GM23338 (cell line): ENCODE results near the gene TCEA2. TPM values are rescaled to one million over a fixed set of nuclear protein-coding genes. Genes with fewer than 3 reads are reported as not detected.

ENCODE experiments used
- ATAC-seq: fragments of 200-7000 bp; cut with Tn5 transposase; 3 replicates; pipeline ENCODE4 v1.9.1; 2020
- DNase-seq: peaks from one replicate; pipeline ENCODE4 v3.0.0-alpha.2; 2015; ENCODE audit warnings: low spot score
- H2AFZ ChIP-seq: fragments of 200-600 bp; sonication (generic); 2 replicates; pipeline ENCODE4 v1.8.0; 2016; ENCODE audit warnings: antibody characterized with exemption, mild to moderate bottlenecking, moderate library complexity
- H3F3A ChIP-seq: fragments of 200-600 bp; sonication (generic); replicated peaks from 2 replicates; pipeline ENCODE4 v1.8.0; 2017; ENCODE audit warnings: antibody characterized with exemption, mixed run types, low read depth
- H3K27ac ChIP-seq: fragments of 200-600 bp; sonication (generic); 2 replicates; pipeline ENCODE4 v1.6.1; 2016; ENCODE audit warnings: low read depth
- H3K27me3 ChIP-seq: fragments of 200-600 bp; sonication (generic); 2 replicates; pipeline ENCODE4 v1.8.0; 2016; ENCODE audit warnings: mild to moderate bottlenecking, mixed run types, moderate library complexity; ENCODE audit not compliant: insufficient read depth
- H3K36me3 ChIP-seq: fragments of 200-600 bp; sonication (generic); 2 replicates; pipeline ENCODE4 v1.8.0; 2016; ENCODE audit warnings: mild to moderate bottlenecking; ENCODE audit not compliant: insufficient read depth
- H3K4me1 ChIP-seq: fragments of 200-600 bp; sonication (generic); 2 replicates; pipeline ENCODE4 v1.8.0; 2016; ENCODE audit warnings: mild to moderate bottlenecking, moderate library complexity; ENCODE audit not compliant: insufficient read depth
- H3K4me2 ChIP-seq: fragments of 200-600 bp; sonication (generic); 2 replicates; pipeline ENCODE4 v1.7.1; 2017; ENCODE audit warnings: mixed run types
- H3K4me3 ChIP-seq: fragments of 200-600 bp; sonication (generic); 2 replicates; pipeline ENCODE4 v1.6.1; 2016; ENCODE audit warnings: mixed run types
- H3K79me2 ChIP-seq: fragments of 200-600 bp; sonication (generic); replicated peaks from 2 replicates; pipeline ENCODE4 v1.8.0; 2017; ENCODE audit warnings: mild to moderate bottlenecking; ENCODE audit not compliant: insufficient read depth
- H3K9me2 ChIP-seq: fragments of 200-600 bp; sonication (generic); 2 replicates; pipeline ENCODE4 v1.8.0; 2017; ENCODE audit not compliant: insufficient read depth
- H4K20me1 ChIP-seq: fragments of 200-600 bp; sonication (generic); replicated peaks from 2 replicates; pipeline ENCODE4 v1.8.0; 2017; ENCODE audit warnings: mild to moderate bottlenecking; ENCODE audit not compliant: insufficient read depth
- H3K27ac Mint-ChIP-seq: 2 replicates; pipeline ENCODE4 v1.8.0; 2020; ENCODE audit warnings: inconsistent platforms, mild to moderate bottlenecking, moderate library complexity, mixed read lengths
- H3K27me3 Mint-ChIP-seq: 3 replicates; pipeline ENCODE4 v1.8.0; 2022; ENCODE audit warnings: low read depth, mild to moderate bottlenecking, moderate library complexity, mixed read lengths, inconsistent platforms; ENCODE audit not compliant: insufficient read depth, poor library complexity
- H3K36me3 Mint-ChIP-seq: 3 replicates; pipeline ENCODE4 v1.8.0; 2021; ENCODE audit warnings: low read depth, mild to moderate bottlenecking, inconsistent platforms, moderate library complexity, mixed read lengths
- H3K4me1 Mint-ChIP-seq: 3 replicates; pipeline ENCODE4 v1.8.0; 2020; ENCODE audit warnings: mild to moderate bottlenecking, inconsistent platforms, mixed read lengths
- H3K4me3 Mint-ChIP-seq: 3 replicates; pipeline ENCODE4 v1.8.0; 2021; ENCODE audit warnings: moderate library complexity, mild to moderate bottlenecking, inconsistent platforms, mixed read lengths
- H3K9me3 Mint-ChIP-seq: 3 replicates; pipeline ENCODE4 v1.8.0; 2020; ENCODE audit warnings: moderate library complexity, mild to moderate bottlenecking, inconsistent platforms, mixed read lengths
- CREB1 ChIP-seq: fragments of 250-450 bp; sonication (Bioruptor Pico); IDR thresholded peaks from 2 replicates; pipeline ENCODE4 v1.5.0; 2020; ENCODE audit warnings: low read depth, mild to moderate bottlenecking, moderate library complexity
- CTCF ChIP-seq, 2 experiments: fragments of 200-600 bp in 1 of 2; sonication (generic) in 1 of 2; conservative IDR thresholded peaks; 2 replicates each; pipeline versions ENCODE4 v1.5.1 to v1.6.1; 2016 to 2017; ENCODE audit warnings: antibody characterized with exemption in 2 of 2, low read depth in 2 of 2, mild to moderate bottlenecking in 2 of 2, moderate library complexity in 1 of 2
- ETS1 ChIP-seq: IDR thresholded peaks from 2 replicates; pipeline ENCODE4 v1.6.1; 2016; ENCODE audit warnings: antibody characterized with exemption
- EZH2 ChIP-seq: fragments of 200-600 bp; sonication (generic); IDR thresholded peaks from one replicate; pipeline ENCODE4 v1.8.0; 2017; ENCODE audit warnings: antibody characterized with exemption, mild to moderate bottlenecking, low read depth; ENCODE audit not compliant: unreplicated experiment
- EZH2phosphoT487 ChIP-seq: fragments of 200-600 bp; sonication (generic); IDR thresholded peaks from one replicate; pipeline ENCODE4 v1.8.1; 2018; ENCODE audit warnings: antibody characterized with exemption; ENCODE audit not compliant: unreplicated experiment
- JUNB ChIP-seq: IDR thresholded peaks from one replicate; pipeline ENCODE4 v1.6.1; 2016; ENCODE audit warnings: antibody characterized with exemption; ENCODE audit not compliant: unreplicated experiment
- NANOG ChIP-seq: IDR thresholded peaks from 2 replicates; pipeline ENCODE4 v1.6.1; 2016; ENCODE audit warnings: antibody characterized with exemption, borderline replicate concordance
- POLR2AphosphoS5 ChIP-seq: IDR thresholded peaks from 2 replicates; pipeline ENCODE4 v1.6.1; 2016; ENCODE audit warnings: antibody characterized with exemption, low read depth
- STAT1 ChIP-seq: IDR thresholded peaks from one replicate; pipeline ENCODE4 v1.6.1; 2016; ENCODE audit warnings: antibody characterized with exemption; ENCODE audit not compliant: unreplicated experiment
- ZNF114 ChIP-seq: fragments of 250-450 bp; sonication (Bioruptor Pico); IDR thresholded peaks from 2 replicates; pipeline ENCODE4 v1.5.0; 2020; ENCODE audit warnings: mild to moderate bottlenecking, moderate library complexity
- ZNF331 ChIP-seq: fragments of 250-450 bp; sonication (Bioruptor Pico); IDR thresholded peaks from 2 replicates; pipeline ENCODE4 v1.5.0; 2020; ENCODE audit warnings: low read depth, mild to moderate bottlenecking, moderate library complexity
- polyA plus RNA-seq: library from polyadenylated mRNA; unstranded; fragments of >200 nt; fragmentation: Nextera tagmentation; extraction: Ambion mirVana; gene quantifications from 2 replicates; pipeline ENCODE4 v1.2.1, GENCODE V29; 2016
- total RNA-seq: library from RNA; depleted of rRNA; stranded (reverse); fragments of >200 nt; shearing (Covaris generic); gene quantifications from 2 replicates; pipeline ENCODE4 v1.2.3, GENCODE V29; 2014
- TF ChIP-seq, protein P1 (sequence below): IDR thresholded peaks from one replicate; pipeline ENCODE4 v1.6.1; 2018; ENCODE audit warnings: antibody characterized with exemption; ENCODE audit not compliant: unreplicated experiment
- TF ChIP-seq, protein P2 (sequence below): fragments of 250-450 bp; sonication (Bioruptor Pico); IDR thresholded peaks from 2 replicates; pipeline ENCODE4 v1.5.0; 2020; ENCODE audit warnings: mild to moderate bottlenecking, moderate library complexity

Gene TCEA2
- total and polyA plus RNA-seq, 2 experiments from 2014 or later, result 21.0 to 54.4 TPM

DNA sequence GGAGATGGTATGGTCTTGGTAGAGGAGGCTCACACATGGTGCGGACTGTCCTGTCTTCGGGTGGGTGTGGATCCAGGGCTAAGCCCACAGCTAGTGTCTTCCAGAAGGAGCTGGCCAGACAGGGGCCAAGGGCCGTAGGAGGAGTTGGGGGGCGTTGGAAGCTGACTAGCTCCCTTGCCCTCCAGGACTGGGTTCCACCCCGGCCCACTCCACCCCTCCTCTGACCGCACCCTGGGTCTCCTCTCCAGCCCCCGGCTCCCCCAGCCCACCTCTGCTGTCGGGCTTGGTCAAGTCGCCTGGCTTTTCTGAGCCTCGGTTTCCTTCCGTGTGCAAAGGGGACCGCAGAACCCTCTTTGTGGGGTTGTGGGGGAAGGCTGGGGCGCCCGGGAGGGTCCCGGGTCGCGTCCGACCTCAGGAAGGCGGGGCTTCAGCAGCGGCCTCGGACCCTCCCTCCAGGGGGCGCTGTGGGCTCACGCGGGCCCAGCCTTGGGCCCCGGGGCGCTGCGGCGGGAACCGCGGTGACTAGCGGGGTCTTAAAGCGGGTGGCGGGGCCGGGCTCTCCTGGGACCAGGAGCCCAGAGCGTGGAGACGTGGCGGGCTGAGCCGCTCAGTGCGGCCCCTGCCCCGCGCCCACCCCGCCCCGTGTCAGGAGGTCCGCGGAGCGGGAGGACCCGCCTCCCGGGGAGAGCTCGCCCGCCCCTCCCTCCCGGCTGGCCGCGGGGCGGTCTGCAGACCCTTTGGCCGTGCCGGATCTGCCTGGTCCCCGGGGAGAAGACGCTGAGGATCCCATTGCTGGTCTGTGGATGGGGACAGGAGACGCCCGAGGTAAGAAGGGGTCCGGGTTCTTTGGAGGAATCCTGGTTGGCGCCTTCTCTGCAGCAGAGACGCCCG, 39.0 kb downstream of the TCEA2 start:
- DNase-seq (peak; percentile 87), ATAC-seq (peak; percentile 85)
- H3K4me1 ChIP-seq, result no peaks in the 10 kb centered on the region
- H3K79me2 ChIP-seq, result no peaks in the 10 kb centered on the region
- Mint-ChIP-seq H3K36me3 (peaks cover under 1% of the 10 kb centered on the region; the same call in 1 of the 3 replicates), H3K9me3 (peaks cover 5% of the 10 kb centered on the region; the same call in 2 of the 3 replicates), H3K4me1 (peaks cover 11% of the 10 kb centered on the region), H3K4me3 (peak overlapping the region; percentile 71), H3K27ac (no peak overlapping the region), H3K27me3 (peaks cover 31% of the 10 kb centered on the region)
- TF ChIP-seq ZNF331 (no peak), STAT1 (no peak), EZH2phosphoT487 (no peak), ETS1 (no peak), EZH2 (no peak), NANOG (no peak), ZNF114 (no peak), POLR2AphosphoS5 (peak; percentile 46; the same call in 1 of the 2 replicates), JUNB (no peak), CREB1 (CRISPR knock-in tag) (0 out of 2 replicates have a peak, but pooled peaks have one; percentile 28), CTCF (conservative IDR thresholded peaks at IDR 0.05; ENCODE audit: low read depth in 2 of 2) (peak; percentile 65 to 81)
- TF ChIP-seq, protein P1, sequence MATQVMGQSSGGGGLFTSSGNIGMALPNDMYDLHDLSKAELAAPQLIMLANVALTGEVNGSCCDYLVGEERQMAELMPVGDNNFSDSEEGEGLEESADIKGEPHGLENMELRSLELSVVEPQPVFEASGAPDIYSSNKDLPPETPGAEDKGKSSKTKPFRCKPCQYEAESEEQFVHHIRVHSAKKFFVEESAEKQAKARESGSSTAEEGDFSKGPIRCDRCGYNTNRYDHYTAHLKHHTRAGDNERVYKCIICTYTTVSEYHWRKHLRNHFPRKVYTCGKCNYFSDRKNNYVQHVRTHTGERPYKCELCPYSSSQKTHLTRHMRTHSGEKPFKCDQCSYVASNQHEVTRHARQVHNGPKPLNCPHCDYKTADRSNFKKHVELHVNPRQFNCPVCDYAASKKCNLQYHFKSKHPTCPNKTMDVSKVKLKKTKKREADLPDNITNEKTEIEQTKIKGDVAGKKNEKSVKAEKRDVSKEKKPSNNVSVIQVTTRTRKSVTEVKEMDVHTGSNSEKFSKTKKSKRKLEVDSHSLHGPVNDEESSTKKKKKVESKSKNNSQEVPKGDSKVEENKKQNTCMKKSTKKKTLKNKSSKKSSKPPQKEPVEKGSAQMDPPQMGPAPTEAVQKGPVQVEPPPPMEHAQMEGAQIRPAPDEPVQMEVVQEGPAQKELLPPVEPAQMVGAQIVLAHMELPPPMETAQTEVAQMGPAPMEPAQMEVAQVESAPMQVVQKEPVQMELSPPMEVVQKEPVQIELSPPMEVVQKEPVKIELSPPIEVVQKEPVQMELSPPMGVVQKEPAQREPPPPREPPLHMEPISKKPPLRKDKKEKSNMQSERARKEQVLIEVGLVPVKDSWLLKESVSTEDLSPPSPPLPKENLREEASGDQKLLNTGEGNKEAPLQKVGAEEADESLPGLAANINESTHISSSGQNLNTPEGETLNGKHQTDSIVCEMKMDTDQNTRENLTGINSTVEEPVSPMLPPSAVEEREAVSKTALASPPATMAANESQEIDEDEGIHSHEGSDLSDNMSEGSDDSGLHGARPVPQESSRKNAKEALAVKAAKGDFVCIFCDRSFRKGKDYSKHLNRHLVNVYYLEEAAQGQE, result no peak
- TF ChIP-seq, protein P2, sequence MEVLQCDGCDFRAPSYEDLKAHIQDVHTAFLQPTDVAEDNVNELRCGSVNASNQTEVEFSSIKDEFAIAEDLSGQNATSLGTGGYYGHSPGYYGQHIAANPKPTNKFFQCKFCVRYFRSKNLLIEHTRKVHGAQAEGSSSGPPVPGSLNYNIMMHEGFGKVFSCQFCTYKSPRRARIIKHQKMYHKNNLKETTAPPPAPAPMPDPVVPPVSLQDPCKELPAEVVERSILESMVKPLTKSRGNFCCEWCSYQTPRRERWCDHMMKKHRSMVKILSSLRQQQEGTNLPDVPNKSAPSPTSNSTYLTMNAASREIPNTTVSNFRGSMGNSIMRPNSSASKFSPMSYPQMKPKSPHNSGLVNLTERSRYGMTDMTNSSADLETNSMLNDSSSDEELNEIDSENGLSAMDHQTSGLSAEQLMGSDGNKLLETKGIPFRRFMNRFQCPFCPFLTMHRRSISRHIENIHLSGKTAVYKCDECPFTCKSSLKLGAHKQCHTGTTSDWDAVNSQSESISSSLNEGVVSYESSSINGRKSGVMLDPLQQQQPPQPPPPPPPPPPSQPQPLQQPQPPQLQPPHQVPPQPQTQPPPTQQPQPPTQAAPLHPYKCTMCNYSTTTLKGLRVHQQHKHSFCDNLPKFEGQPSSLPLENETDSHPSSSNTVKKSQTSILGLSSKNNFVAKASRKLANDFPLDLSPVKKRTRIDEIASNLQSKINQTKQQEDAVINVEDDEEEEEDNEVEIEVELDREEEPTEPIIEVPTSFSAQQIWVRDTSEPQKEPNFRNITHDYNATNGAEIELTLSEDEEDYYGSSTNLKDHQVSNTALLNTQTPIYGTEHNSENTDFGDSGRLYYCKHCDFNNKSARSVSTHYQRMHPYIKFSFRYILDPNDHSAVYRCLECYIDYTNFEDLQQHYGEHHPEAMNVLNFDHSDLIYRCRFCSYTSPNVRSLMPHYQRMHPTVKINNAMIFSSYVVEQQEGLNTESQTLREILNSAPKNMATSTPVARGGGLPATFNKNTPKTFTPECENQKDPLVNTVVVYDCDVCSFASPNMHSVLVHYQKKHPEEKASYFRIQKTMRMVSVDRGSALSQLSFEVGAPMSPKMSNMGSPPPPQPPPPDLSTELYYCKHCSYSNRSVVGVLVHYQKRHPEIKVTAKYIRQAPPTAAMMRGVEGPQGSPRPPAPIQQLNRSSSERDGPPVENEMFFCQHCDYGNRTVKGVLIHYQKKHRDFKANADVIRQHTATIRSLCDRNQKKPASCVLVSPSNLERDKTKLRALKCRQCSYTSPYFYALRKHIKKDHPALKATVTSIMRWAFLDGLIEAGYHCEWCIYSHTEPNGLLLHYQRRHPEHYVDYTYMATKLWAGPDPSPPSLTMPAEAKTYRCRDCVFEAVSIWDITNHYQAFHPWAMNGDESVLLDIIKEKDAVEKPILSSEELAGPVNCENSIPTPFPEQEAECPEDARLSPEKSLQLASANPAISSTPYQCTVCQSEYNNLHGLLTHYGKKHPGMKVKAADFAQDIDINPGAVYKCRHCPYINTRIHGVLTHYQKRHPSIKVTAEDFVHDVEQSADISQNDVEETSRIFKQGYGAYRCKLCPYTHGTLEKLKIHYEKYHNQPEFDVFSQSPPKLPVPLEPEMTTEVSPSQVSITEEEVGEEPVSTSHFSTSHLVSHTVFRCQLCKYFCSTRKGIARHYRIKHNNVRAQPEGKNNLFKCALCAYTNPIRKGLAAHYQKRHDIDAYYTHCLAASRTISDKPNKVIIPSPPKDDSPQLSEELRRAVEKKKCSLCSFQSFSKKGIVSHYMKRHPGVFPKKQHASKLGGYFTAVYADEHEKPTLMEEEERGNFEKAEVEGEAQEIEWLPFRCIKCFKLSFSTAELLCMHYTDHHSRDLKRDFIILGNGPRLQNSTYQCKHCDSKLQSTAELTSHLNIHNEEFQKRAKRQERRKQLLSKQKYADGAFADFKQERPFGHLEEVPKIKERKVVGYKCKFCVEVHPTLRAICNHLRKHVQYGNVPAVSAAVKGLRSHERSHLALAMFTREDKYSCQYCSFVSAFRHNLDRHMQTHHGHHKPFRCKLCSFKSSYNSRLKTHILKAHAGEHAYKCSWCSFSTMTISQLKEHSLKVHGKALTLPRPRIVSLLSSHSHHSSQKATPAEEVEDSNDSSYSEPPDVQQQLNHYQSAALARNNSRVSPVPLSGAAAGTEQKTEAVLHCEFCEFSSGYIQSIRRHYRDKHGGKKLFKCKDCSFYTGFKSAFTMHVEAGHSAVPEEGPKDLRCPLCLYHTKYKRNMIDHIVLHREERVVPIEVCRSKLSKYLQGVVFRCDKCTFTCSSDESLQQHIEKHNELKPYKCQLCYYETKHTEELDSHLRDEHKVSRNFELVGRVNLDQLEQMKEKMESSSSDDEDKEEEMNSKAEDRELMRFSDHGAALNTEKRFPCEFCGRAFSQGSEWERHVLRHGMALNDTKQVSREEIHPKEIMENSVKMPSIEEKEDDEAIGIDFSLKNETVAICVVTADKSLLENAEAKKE, result no peak
- H3K36me3 ChIP-seq, result no peaks in the 10 kb centered on the region
- no peaks in the 10 kb centered on the region for H4K20me1 ChIP-seq
- peak overlapping the region; percentile 69 for H3K4me3 ChIP-seq
- H3K9me2 ChIP-seq, result no peaks in the 10 kb centered on the region
- H3K27me3 ChIP-seq, result peaks cover 17% of the 10 kb centered on the region
- H3F3A ChIP-seq, result peaks cover 7% of the 10 kb centered on the region
- H3K4me2 ChIP-seq, result peak overlapping the region; percentile 81
- peak overlapping the region; percentile 99 for H2AFZ ChIP-seq
- no peak overlapping the region for H3K27ac ChIP-seq
